SJSA1 (cell line): ENCODE data around the gene FAM163A. TPM values are rescaled to one million over a fixed set of nuclear protein-coding genes. Genes with fewer than 3 reads are reported as not detected.

Experiments used
- DNase-seq, 2 experiments: peaks; one replicate each; pipeline ENCODE4 v3.0.0-alpha.2; 2015 to 2020; ENCODE audit warnings: low spot score in 2 of 2, low read depth in 1 of 2
- H3K27ac ChIP-seq: fragments of 250-450 bp; sonication (Bioruptor Pico); 2 replicates; pipeline ENCODE4 v1.5.1; 2020; ENCODE audit warnings: mild to moderate bottlenecking, moderate library complexity
- H3K27me3 ChIP-seq: fragments of 250-450 bp; sonication (Bioruptor Pico); replicated peaks from 2 replicates; pipeline ENCODE4 v1.5.1; 2020; ENCODE audit warnings: mild to moderate bottlenecking, moderate library complexity
- H3K36me3 ChIP-seq: fragments of 250-450 bp; sonication (Bioruptor Pico); 2 replicates; pipeline ENCODE4 v1.5.1; 2020; ENCODE audit warnings: mild to moderate bottlenecking
- H3K4me1 ChIP-seq: fragments of 250-450 bp; sonication (Bioruptor Pico); replicated peaks from 2 replicates; pipeline ENCODE4 v1.6.1; 2021; ENCODE audit warnings: mild to moderate bottlenecking
- H3K4me3 ChIP-seq: fragments of 250-450 bp; sonication (Bioruptor Pico); 2 replicates; pipeline ENCODE4 v1.5.1; 2020; ENCODE audit warnings: mild to moderate bottlenecking
- H3K9me3 ChIP-seq: fragments of 250-450 bp; sonication (Bioruptor Pico); replicated peaks from 2 replicates; pipeline ENCODE4 v1.5.1; 2020; ENCODE audit warnings: mild to moderate bottlenecking
- total RNA-seq: library from RNA; depleted of rRNA; stranded (reverse); fragments of >200 nt; shearing (Covaris generic); gene quantifications from 2 replicates; pipeline ENCODE4 v1.2.3, GENCODE V29; 2014

Gene FAM163A
- total RNA-seq, 1 experiment from 2014 or later, result not detected

- no peak overlapping the region for H3K27ac ChIP-seq
- no peak overlapping the region for H3K4me3 ChIP-seq
- no peak for DNase-seq
- no peaks in the 10 kb centered on the region for H3K36me3 ChIP-seq
- H3K4me1 ChIP-seq, result no peaks in the 10 kb centered on the region
- no peaks in the 10 kb centered on the region for H3K9me3 ChIP-seq
- 0 out of 2 replicates have a peak, but pooled peaks cover 7% of the 10 kb centered on the region for H3K27me3 ChIP-seq
Observed at GRCh38 chr1:179807291-179807690, 64.2 kb downstream of the FAM163A start.

- Histone ChIP-seq H3K27ac (no peak overlapping the region), H3K27me3 (0 out of 2 replicates have a peak, but pooled peaks cover 11% of the 10 kb centered on the region), H3K9me3 (no peaks in the 10 kb centered on the region), H3K4me3 (no peak overlapping the region), H3K36me3 (no peaks in the 10 kb centered on the region), H3K4me1 (no peaks in the 10 kb centered on the region)
- DNase-seq, result no peak
Observed at GRCh38 chr1:179807691-179808485, 64.8 kb downstream of the FAM163A start.

DNA sequence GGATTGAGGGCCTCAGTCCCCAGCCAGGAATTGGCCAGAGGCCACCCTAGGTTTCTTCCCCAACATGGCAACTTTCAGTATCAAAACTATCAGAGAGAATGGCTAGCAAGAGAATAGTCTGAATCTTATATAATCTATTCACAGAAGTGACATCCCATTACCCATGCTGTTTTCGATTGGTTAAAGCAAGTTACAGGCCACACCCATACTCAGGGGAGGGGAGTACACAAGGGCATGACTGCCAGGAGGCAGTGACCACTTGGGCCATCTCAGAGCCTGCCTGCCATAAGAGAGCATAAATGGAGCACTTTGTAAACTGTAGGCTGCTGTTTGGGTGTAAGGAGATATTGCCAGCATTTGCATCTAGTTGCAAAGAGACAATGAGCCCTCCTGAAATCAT, 65.4 kb downstream of the FAM163A start:
- no peak overlapping the region for H3K27ac ChIP-seq
- H3K36me3 ChIP-seq, result no peaks in the 10 kb centered on the region
- H3K9me3 ChIP-seq, result no peaks in the 10 kb centered on the region
- H3K4me3 ChIP-seq, result no peak overlapping the region
- no peaks in the 10 kb centered on the region for H3K4me1 ChIP-seq
- DNase-seq, result no peak
- 0 out of 2 replicates have a peak, but pooled peaks cover 15% of the 10 kb centered on the region for H3K27me3 ChIP-seq

DNA sequence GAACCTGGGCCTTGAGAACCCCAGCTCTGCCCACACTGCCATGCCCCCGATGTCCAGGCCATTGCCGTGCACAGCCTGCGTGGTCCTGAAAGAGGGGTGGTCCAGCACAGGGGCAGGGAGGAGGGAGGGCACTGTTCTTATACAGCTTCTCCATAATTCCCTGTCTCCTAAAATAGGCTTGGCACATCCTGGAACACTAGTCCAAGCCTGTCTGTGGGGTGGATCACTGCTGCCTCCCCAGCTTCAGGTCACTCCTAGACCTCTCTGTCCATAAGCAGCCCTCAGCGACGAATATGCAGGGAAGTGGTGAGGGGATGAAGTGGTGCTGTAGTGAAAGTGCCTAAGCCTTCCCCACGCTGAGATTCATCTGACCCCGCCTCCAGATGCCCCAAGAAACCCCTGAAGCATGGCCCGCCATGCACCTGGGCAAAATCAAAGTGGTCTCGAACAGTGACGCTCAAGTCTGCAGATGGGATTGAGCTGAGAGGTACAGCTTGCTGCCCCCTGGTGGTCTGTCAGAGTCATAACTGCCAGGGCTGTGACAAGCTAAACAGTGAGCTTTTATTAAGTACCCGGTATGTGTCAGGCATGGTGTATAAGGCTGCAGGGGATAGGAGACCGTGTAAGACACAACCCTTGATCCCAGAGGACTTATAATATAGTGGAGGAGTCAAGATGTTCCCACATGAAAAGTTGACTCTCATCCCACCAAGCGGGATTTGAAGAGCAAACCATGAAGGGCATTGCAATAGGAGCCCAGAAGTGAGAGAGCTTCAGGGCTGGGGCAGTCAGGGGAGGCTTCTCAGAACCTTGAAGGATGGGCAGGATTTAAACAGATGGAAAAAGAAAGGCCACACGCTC, 66.6 kb downstream of the FAM163A start:
- H3K4me3 ChIP-seq, result no peak overlapping the region
- DNase-seq, result peak in 1 of 2 experiments; percentile 53
- H3K27ac ChIP-seq, result no peak overlapping the region
- peaks cover 6% of the 10 kb centered on the region for H3K4me1 ChIP-seq
- no peaks in the 10 kb centered on the region for H3K36me3 ChIP-seq
- no peaks in the 10 kb centered on the region for H3K9me3 ChIP-seq
- H3K27me3 ChIP-seq, result 0 out of 2 replicates have a peak, but pooled peaks cover 15% of the 10 kb centered on the region

GRCh38 chr1:179810367-179810715, 67.2 kb downstream of the FAM163A start:
- no peak for DNase-seq
- Histone ChIP-seq H3K4me1 (peaks cover 10% of the 10 kb centered on the region), H3K27me3 (0 out of 2 replicates have a peak, but pooled peaks cover 15% of the 10 kb centered on the region), H3K9me3 (no peaks in the 10 kb centered on the region), H3K4me3 (no peak overlapping the region), H3K36me3 (no peaks in the 10 kb centered on the region), H3K27ac (no peak overlapping the region)

- Histone ChIP-seq H3K36me3 (no peaks in the 10 kb centered on the region), H3K27ac (no peak overlapping the region), H3K27me3 (0 out of 2 replicates have a peak, but pooled peaks cover 15% of the 10 kb centered on the region), H3K9me3 (no peaks in the 10 kb centered on the region), H3K4me3 (no peak overlapping the region), H3K4me1 (peaks cover 15% of the 10 kb centered on the region)
- DNase-seq, result no peak
Observed at GRCh38 chr1:179812501-179813292, 69.6 kb downstream of the FAM163A start.

DNA sequence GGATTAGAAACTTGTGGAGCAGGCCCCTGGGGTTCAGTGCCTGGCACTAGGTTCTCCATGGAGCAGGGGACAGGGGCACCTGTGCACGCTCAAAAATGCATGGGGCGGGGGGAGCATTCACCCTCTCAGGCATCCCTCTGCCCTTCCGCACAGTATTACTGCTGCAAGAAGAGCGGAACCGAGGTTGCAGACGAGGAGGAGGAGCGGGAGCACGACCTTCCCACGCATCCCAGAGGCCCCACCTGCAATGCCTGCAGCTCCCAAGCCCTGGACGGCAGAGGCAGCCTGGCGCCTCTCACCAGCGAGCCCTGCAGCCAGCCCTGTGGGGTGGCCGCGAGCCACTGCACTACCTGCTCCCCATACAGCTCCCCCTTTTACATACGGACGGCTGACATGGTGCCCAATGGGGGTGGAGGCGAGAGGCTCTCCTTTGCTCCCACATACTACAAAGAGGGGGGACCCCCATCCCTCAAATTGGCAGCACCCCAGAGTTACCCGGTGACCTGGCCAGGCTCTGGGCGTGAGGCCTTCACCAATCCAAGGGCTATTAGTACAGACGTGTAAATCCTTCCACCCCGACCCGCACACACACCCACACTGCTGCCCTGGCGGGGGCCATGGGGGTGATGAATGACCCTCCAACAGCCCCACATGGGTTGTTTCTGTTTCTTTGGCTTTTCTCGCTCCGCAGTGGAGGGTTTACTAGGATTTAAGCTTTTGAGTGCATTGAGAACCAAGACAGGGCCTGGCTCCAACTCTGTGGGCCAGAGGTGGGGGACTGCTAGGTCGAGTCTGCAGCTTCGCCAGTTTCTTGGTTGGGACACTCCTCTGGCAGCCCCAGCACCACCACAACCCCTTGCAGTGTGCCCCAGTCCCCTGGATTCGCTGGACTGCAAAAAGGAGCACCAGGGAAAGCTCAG, 70.8 kb downstream of the FAM163A start:
- DNase-seq, result peak in 1 of 2 experiments; percentile 16
- Histone ChIP-seq H3K9me3 (no peaks in the 10 kb centered on the region), H3K4me3 (no peak overlapping the region), H3K4me1 (peaks cover 17% of the 10 kb centered on the region), H3K36me3 (no peaks in the 10 kb centered on the region), H3K27ac (no peak overlapping the region), H3K27me3 (0 out of 2 replicates have a peak, but pooled peaks cover 15% of the 10 kb centered on the region)

DNA sequence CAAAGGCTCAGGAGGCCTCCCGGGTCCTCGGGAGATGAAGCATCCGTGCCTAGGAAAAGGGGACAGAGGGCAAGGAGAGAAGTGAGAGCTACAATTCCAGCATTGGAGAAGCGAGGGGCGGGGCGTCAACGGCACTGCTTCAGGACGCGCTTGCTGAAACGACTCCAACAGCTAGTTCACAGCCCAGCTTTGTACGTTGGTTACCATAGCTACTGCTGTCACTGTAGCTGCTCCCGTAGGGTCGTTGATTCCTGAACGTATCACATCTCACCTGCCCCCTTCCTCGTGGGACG, 71.4 kb downstream of the FAM163A start:
- Histone ChIP-seq H3K4me3 (peak overlapping the region; percentile 31), H3K27ac (no peak overlapping the region), H3K27me3 (0 out of 2 replicates have a peak, but pooled peaks cover 15% of the 10 kb centered on the region), H3K9me3 (no peaks in the 10 kb centered on the region), H3K36me3 (no peaks in the 10 kb centered on the region), H3K4me1 (peaks cover 17% of the 10 kb centered on the region)
- peak in 1 of 2 experiments; percentile 65 for DNase-seq

DNA sequence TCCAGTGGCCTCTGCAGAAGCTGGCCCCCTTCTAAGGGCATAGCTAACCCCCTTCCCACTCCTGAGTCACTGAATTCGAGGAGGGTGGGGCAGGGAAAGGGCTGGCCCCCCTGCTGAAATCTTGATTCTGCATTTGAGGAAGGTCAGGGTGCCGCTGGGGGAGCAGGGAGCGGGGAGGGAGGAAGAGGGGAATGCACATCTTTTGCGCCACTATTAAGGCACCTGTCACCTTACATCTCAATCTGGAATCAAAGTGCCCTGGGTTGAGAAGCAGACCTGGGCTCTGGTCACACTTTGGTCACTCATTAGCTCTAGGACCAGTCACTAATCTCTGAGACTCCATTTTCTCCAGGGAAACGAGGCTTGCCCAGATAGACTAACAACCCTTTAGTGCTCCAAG, 72.5 kb downstream of the FAM163A start:
- no peaks in the 10 kb centered on the region for H3K9me3 ChIP-seq
- DNase-seq, result no peak
- no peaks in the 10 kb centered on the region for H3K36me3 ChIP-seq
- no peak overlapping the region for H3K27ac ChIP-seq
- H3K4me3 ChIP-seq, result no peak overlapping the region; the same call in 1 of the 2 replicates
- 0 out of 2 replicates have a peak, but pooled peaks cover 15% of the 10 kb centered on the region for H3K27me3 ChIP-seq
- peaks cover 17% of the 10 kb centered on the region for H3K4me1 ChIP-seq

DNA sequence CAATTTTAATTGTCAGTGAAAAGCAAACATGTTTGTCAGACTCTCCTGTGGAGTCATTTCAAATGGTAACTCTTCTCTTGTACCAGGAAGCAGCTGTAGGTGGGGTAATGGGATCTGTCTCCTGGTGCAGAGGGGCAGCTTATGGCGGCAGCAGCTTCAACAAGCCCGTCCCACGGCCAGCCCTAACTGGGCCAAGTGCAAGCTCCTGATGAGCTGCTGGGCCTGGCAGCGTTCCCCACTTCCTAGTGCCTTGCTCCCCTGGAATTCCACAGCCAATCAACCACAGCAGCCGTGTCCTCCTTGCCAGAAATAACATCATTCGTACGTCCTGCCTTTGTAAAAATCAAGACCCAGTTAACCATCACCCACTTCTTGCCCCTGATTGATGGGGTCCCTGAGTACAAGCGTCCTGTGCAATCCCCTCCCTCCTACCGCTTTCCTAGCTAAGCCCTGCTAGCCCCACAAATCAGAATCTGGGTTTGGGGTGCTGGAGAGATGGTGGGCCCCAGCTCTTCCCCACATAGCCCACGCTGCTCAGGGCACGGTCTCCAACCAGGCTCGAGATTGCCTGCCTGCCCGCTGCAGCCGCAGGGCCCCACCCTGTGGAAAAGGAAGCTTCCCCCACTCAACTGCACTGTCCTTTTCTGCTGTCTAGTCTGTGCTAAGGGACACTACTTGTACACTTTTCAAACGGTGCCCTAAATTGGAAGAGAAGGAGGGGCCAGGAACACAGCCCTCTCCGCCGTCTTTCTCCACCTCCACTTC, 73.3 kb downstream of the FAM163A start:
- Histone ChIP-seq H3K4me1 (peaks cover 17% of the 10 kb centered on the region), H3K36me3 (no peaks in the 10 kb centered on the region), H3K27ac (no peak overlapping the region), H3K4me3 (no peak overlapping the region), H3K27me3 (0 out of 2 replicates have a peak, but pooled peaks cover 15% of the 10 kb centered on the region), H3K9me3 (no peaks in the 10 kb centered on the region)
- DNase-seq, result no peak

DNA sequence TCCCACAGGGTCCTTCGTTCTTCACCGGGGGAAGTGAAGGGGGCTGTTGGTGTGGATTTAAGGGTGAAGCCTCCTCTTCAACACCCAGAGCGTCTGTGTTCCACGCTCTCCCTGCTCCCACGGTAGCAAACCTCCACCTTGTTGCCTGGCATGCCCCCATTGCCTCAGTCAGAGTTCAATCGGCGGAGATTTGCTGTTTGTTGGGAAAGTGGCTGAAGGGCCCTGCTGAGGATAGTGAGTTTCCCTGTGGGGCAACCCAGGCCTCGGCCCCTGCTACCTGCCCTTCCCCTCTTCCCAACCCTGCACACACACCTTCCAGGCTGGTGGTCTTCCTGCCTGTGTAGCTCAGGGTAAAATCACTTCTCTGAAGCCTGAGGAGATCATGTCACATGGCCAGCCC, 74.0 kb downstream of the FAM163A start:
- Histone ChIP-seq H3K9me3 (no peaks in the 10 kb centered on the region), H3K4me3 (no peak overlapping the region), H3K36me3 (no peaks in the 10 kb centered on the region), H3K27me3 (0 out of 2 replicates have a peak, but pooled peaks cover 11% of the 10 kb centered on the region), H3K4me1 (peaks cover 17% of the 10 kb centered on the region), H3K27ac (no peak overlapping the region)
- DNase-seq, result no peak

DNA sequence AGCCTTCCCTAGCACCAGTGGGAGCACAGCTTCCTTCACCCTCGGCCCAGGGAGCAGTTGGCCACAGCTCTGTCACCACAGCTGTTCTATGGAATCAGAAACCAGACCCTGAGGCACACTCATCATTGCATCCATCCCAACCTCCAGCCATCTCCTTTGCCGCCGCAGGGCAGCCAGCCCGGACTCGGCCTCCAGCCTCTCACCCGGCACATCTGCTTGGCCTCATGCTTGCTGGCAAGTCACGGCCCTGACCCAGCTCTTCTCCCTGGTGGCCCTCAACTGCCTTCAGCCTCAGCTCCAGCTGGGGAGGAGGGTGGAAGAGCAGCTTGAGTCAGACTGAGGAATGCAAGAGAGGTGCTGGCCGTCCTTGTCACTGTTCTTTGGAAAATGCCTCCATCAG, 74.7 kb downstream of the FAM163A start:
- Histone ChIP-seq H3K9me3 (no peaks in the 10 kb centered on the region), H3K36me3 (no peaks in the 10 kb centered on the region), H3K27me3 (0 out of 2 replicates have a peak, but pooled peaks cover 5% of the 10 kb centered on the region), H3K27ac (no peak overlapping the region), H3K4me3 (no peak overlapping the region), H3K4me1 (peaks cover 17% of the 10 kb centered on the region)
- DNase-seq, result no peak
